ENCODE measurements around the gene POLD4. TPM values are rescaled to one million over a fixed set of nuclear protein-coding genes. Genes with fewer than 3 reads are reported as not detected.

The POLD4 gene
- total RNA-seq, 2 donors from 2014 or later = 40.7 to 47.6 TPM

- H3K9me3 Mint-ChIP-seq = no peaks in the 10 kb centered on the region
- peaks cover 4% of the 10 kb centered on the region for H3K36me3 ChIP-seq (ENCODE audit: control insufficient read depth, insufficient read depth, low read length)
- no peak overlapping the region for H3K4me3 Mint-ChIP-seq
- no peaks in the 10 kb centered on the region for H3K4me1 Mint-ChIP-seq
- no peak overlapping the region for H3K27ac Mint-ChIP-seq
- H3K4me3 ChIP-seq (ENCODE audit: low read length) = no peak overlapping the region
- peaks cover 10% of the 10 kb centered on the region for H3K36me3 Mint-ChIP-seq (ENCODE audit: low read depth)
- no peaks in the 10 kb centered on the region for H3K27me3 ChIP-seq (ENCODE audit: control insufficient read depth, insufficient read depth, low read length, poor library complexity, severe bottlenecking)
- peak; percentile 42 for DNase-seq
- no peaks in the 10 kb centered on the region for H3K27me3 Mint-ChIP-seq (ENCODE audit: insufficient read depth)
- no peak for TF ChIP-seq CTCF (conservative IDR thresholded peaks at IDR 0.05)
- no peak overlapping the region for H3K9ac ChIP-seq (ENCODE audit: extremely low read depth, low read length, poor library complexity, severe bottlenecking)
- no peaks in the 10 kb centered on the region for H3K4me1 ChIP-seq (ENCODE audit: control insufficient read depth, insufficient read depth, low read length)
- H3K9me3 ChIP-seq (ENCODE audit: control insufficient read depth, low read length) = no peaks in the 10 kb centered on the region
- 94 to 95% methylated on average over 15 to 19 of the region's 19 CpGs for WGBS, 2 experiments (ENCODE audit: insufficient coverage in 1 of 2, insufficient read length in 1 of 2)
- H3K27ac ChIP-seq (ENCODE audit: low read depth, low read length) = no peak overlapping the region
Observed at GRCh38 chr11:67310246-67311050, 42.9 kb downstream of the POLD4 start.

GRCh38 chr11:67309661-67310061, 43.7 kb downstream of the POLD4 start:
- H3K9ac ChIP-seq (ENCODE audit: extremely low read depth, low read length, poor library complexity, severe bottlenecking) = no peak overlapping the region
- no peak overlapping the region for H3K27ac ChIP-seq (ENCODE audit: low read depth, low read length)
- whole genome bisulfite sequencing, 2 experiments (ENCODE audit: insufficient coverage in 1 of 2, insufficient read length in 1 of 2) = 91 to 100% methylated on average over 5 to 14 of the region's 14 CpGs
- peaks cover 4% of the 10 kb centered on the region for H3K36me3 ChIP-seq (ENCODE audit: control insufficient read depth, insufficient read depth, low read length)
- H3K27me3 Mint-ChIP-seq (ENCODE audit: insufficient read depth) = peaks cover under 1% of the 10 kb centered on the region
- DNase-seq = peak; percentile 24
- H3K9me3 Mint-ChIP-seq = no peaks in the 10 kb centered on the region
- peaks cover under 1% of the 10 kb centered on the region for H3K4me1 Mint-ChIP-seq
- H3K4me3 Mint-ChIP-seq = no peak overlapping the region
- TF ChIP-seq CTCF (conservative IDR thresholded peaks at IDR 0.05) = no peak
- H3K4me1 ChIP-seq (ENCODE audit: control insufficient read depth, insufficient read depth, low read length) = no peaks in the 10 kb centered on the region
- no peak overlapping the region for H3K27ac Mint-ChIP-seq
- no peaks in the 10 kb centered on the region for H3K27me3 ChIP-seq (ENCODE audit: control insufficient read depth, insufficient read depth, low read length, poor library complexity, severe bottlenecking)
- H3K9me3 ChIP-seq (ENCODE audit: control insufficient read depth, low read length) = no peaks in the 10 kb centered on the region
- peaks cover 13% of the 10 kb centered on the region for H3K36me3 Mint-ChIP-seq (ENCODE audit: low read depth)
- no peak overlapping the region for H3K4me3 ChIP-seq (ENCODE audit: low read length)

GRCh38 chr11:67309166-67309565, 44.2 kb downstream of the POLD4 start:
- H3K36me3 Mint-ChIP-seq (ENCODE audit: low read depth) = peaks cover 14% of the 10 kb centered on the region
- peaks cover 2% of the 10 kb centered on the region for H3K4me1 Mint-ChIP-seq
- H3K9me3 ChIP-seq (ENCODE audit: control insufficient read depth, low read length) = no peaks in the 10 kb centered on the region
- peaks cover 4% of the 10 kb centered on the region for H3K36me3 ChIP-seq (ENCODE audit: control insufficient read depth, insufficient read depth, low read length)
- no peak overlapping the region for H3K27ac Mint-ChIP-seq
- peaks cover 2% of the 10 kb centered on the region for H3K27me3 Mint-ChIP-seq (ENCODE audit: insufficient read depth)
- no peak overlapping the region for H3K9ac ChIP-seq (ENCODE audit: extremely low read depth, low read length, poor library complexity, severe bottlenecking)
- H3K27ac ChIP-seq (ENCODE audit: low read depth, low read length) = no peak overlapping the region
- peak; percentile 29 for DNase-seq
- H3K27me3 ChIP-seq (ENCODE audit: control insufficient read depth, insufficient read depth, low read length, poor library complexity, severe bottlenecking) = no peaks in the 10 kb centered on the region
- no peaks in the 10 kb centered on the region for H3K4me1 ChIP-seq (ENCODE audit: control insufficient read depth, insufficient read depth, low read length)
- no peak overlapping the region for H3K4me3 ChIP-seq (ENCODE audit: low read length)
- no peak for TF ChIP-seq CTCF (conservative IDR thresholded peaks at IDR 0.05)
- H3K9me3 Mint-ChIP-seq = no peaks in the 10 kb centered on the region
- WGBS, 2 experiments (ENCODE audit: insufficient coverage in 1 of 2, insufficient read length in 1 of 2) = 92 to 98% methylated on average over 11 of the region's 11 CpGs
- no peak overlapping the region for H3K4me3 Mint-ChIP-seq

All from endodermal cell (in vitro differentiated cells).